ENCODE results near the gene TAF1B. TPM values are rescaled to one million over a fixed set of nuclear protein-coding genes. Genes with fewer than 3 reads are reported as not detected.

TAF1B gene
- total and polyA plus RNA-seq, 2 donors (not counting 1 experiment from before 2014, with no cell fraction given): 19.5 to 32.9 TPM

GRCh38 chr2:9964334-9964980, 121.2 kb downstream of the TAF1B start:
- Histone ChIP-seq H3K4me1 (ENCODE audit: control insufficient read depth, extremely low read depth, insufficient read depth, low read length) (no peaks in the 10 kb centered on the region), H3K4me3 (replicated peaks in 1 of 4; ENCODE audit: control extremely low read depth in 1 of 4, insufficient read depth in 1 of 4, low read depth in 3 of 4, low read length in 4 of 4) (no peak overlapping the region), H3K27ac (ENCODE audit: insufficient read depth, low read length) (no peak overlapping the region), H3K4me2 (ENCODE audit: extremely low read depth, insufficient read depth, low read length) (no peak overlapping the region), H3K36me3 (ENCODE audit: control insufficient read depth, insufficient read depth, low read length) (no peaks in the 10 kb centered on the region), H2AFZ (ENCODE audit: low read length) (no peak overlapping the region), H3K9ac (ENCODE audit: insufficient read depth, low read length) (no peak overlapping the region), H4K20me1 (ENCODE audit: control insufficient read depth, extremely low read depth, insufficient read depth, low read length) (no peaks in the 10 kb centered on the region), H3K9me3 (ENCODE audit: control insufficient read depth, insufficient read depth, low read depth, low read length) (no peaks in the 10 kb centered on the region), H3K27me3 (ENCODE audit: control insufficient read depth, insufficient read depth, low read length) (no peaks in the 10 kb centered on the region), H3K79me2 (ENCODE audit: control insufficient read depth, insufficient read depth, low read length) (no peaks in the 10 kb centered on the region)
- DNase-seq (ENCODE audit: low read depth in 2 of 2): no peak
- TF ChIP-seq, protein P1, sequence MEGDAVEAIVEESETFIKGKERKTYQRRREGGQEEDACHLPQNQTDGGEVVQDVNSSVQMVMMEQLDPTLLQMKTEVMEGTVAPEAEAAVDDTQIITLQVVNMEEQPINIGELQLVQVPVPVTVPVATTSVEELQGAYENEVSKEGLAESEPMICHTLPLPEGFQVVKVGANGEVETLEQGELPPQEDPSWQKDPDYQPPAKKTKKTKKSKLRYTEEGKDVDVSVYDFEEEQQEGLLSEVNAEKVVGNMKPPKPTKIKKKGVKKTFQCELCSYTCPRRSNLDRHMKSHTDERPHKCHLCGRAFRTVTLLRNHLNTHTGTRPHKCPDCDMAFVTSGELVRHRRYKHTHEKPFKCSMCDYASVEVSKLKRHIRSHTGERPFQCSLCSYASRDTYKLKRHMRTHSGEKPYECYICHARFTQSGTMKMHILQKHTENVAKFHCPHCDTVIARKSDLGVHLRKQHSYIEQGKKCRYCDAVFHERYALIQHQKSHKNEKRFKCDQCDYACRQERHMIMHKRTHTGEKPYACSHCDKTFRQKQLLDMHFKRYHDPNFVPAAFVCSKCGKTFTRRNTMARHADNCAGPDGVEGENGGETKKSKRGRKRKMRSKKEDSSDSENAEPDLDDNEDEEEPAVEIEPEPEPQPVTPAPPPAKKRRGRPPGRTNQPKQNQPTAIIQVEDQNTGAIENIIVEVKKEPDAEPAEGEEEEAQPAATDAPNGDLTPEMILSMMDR (conservative IDR thresholded peaks at IDR 0.05 in 1 of 2, IDR thresholded peaks at IDR 0.05 in 1 of 2; ENCODE audit: low read depth in 1 of 2, low read length in 2 of 2): no peak
- no peak for TF ChIP-seq EZH2 (IDR thresholded peaks at IDR 0.05; ENCODE audit: low read length, missing control alignments)

DNA sequence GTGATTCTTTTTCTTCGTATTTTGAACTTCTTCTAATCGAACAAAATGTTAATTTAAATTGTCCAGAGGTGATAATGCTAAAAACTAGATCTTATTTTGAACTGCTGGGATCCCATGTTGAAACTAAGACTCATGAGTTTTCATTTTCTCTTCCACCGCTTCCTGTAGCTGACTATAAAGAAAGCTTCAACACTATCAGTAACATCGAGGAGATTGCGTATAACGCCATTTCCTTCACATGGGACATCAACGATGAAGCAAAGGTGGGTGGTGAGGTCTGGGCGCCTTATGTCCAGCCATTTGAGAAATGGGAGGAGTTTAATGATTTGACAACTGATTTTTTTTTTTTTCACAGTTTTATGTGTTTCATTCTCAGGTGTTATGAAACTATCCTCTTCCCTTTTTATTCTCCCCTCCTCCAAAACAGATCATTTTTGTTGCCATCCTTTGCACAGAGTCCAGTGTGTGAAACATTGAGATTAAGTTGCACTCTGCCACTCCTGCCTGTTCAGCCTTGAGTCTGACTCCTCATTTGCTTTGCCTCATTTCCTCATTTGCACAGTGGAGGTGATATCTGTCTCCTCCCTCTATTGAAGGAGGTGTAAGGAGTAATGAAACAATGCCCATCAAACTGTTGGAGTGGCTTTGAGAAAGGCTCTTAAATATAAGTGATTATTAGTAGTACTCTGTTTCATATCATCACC, 122.0 kb downstream of the TAF1B start:
- Histone ChIP-seq H3K79me2 (ENCODE audit: control insufficient read depth, insufficient read depth, low read length) (no peaks in the 10 kb centered on the region), H3K4me2 (ENCODE audit: extremely low read depth, insufficient read depth, low read length) (no peak overlapping the region), H3K36me3 (ENCODE audit: control insufficient read depth, insufficient read depth, low read length) (no peaks in the 10 kb centered on the region), H3K27ac (ENCODE audit: insufficient read depth, low read length) (no peak overlapping the region), H3K4me1 (ENCODE audit: control insufficient read depth, extremely low read depth, insufficient read depth, low read length) (no peaks in the 10 kb centered on the region), H2AFZ (ENCODE audit: low read length) (no peak overlapping the region), H3K9ac (ENCODE audit: insufficient read depth, low read length) (no peak overlapping the region), H4K20me1 (ENCODE audit: control insufficient read depth, extremely low read depth, insufficient read depth, low read length) (no peaks in the 10 kb centered on the region), H3K27me3 (ENCODE audit: control insufficient read depth, insufficient read depth, low read length) (no peaks in the 10 kb centered on the region), H3K4me3 (replicated peaks in 1 of 4; ENCODE audit: control extremely low read depth in 1 of 4, insufficient read depth in 1 of 4, low read depth in 3 of 4, low read length in 4 of 4) (no peak overlapping the region), H3K9me3 (ENCODE audit: control insufficient read depth, insufficient read depth, low read depth, low read length) (no peaks in the 10 kb centered on the region)
- TF ChIP-seq EZH2 (IDR thresholded peaks at IDR 0.05; ENCODE audit: low read length, missing control alignments): no peak
- TF ChIP-seq, protein P1 (conservative IDR thresholded peaks at IDR 0.05 in 1 of 2, IDR thresholded peaks at IDR 0.05 in 1 of 2; ENCODE audit: low read depth in 1 of 2, low read length in 2 of 2): no peak
- no peak for DNase-seq (ENCODE audit: low read depth in 2 of 2)

DNA sequence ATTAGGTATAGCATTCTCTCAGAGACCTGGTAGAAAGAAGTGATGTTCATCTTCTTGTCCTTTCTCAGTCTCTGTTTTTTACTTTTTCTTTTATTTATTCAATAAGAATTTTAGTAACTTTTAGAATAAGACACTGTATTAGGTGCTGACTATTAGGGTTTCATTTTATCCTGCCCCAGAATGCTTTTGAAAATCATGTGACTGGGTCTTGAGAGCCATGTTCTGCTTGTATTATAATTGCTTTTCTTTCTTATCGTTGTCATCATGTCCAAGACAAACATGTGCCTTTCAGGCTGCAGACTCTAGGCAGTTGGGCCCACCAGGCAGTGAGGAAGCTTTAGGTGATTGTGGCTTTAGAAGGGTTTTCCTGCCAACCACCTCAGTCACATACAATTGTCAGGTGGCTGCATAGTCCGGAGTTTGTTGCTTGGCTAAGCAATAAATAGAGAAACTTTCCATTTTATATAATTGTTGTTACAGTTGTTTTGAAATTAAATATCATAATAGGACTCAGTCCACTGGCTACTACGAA, 123.3 kb downstream of the TAF1B start:
- Histone ChIP-seq H3K4me1 (ENCODE audit: control insufficient read depth, extremely low read depth, insufficient read depth, low read length) (peaks cover 5% of the 10 kb centered on the region), H3K27ac (ENCODE audit: insufficient read depth, low read length) (no peak overlapping the region), H3K9me3 (ENCODE audit: control insufficient read depth, insufficient read depth, low read depth, low read length) (no peaks in the 10 kb centered on the region), H4K20me1 (ENCODE audit: control insufficient read depth, extremely low read depth, insufficient read depth, low read length) (no peaks in the 10 kb centered on the region), H3K4me2 (ENCODE audit: extremely low read depth, insufficient read depth, low read length) (no peak overlapping the region), H3K27me3 (ENCODE audit: control insufficient read depth, insufficient read depth, low read length) (no peaks in the 10 kb centered on the region), H3K9ac (ENCODE audit: insufficient read depth, low read length) (no peak overlapping the region), H3K4me3 (replicated peaks in 1 of 4; ENCODE audit: control extremely low read depth in 1 of 4, insufficient read depth in 1 of 4, low read depth in 3 of 4, low read length in 4 of 4) (no peak overlapping the region), H2AFZ (ENCODE audit: low read length) (no peak overlapping the region), H3K79me2 (ENCODE audit: control insufficient read depth, insufficient read depth, low read length) (no peaks in the 10 kb centered on the region), H3K36me3 (ENCODE audit: control insufficient read depth, insufficient read depth, low read length) (no peaks in the 10 kb centered on the region)
- TF ChIP-seq, protein P1 (conservative IDR thresholded peaks at IDR 0.05 in 1 of 2, IDR thresholded peaks at IDR 0.05 in 1 of 2; ENCODE audit: low read depth in 1 of 2, low read length in 2 of 2): no peak
- no peak for TF ChIP-seq EZH2 (IDR thresholded peaks at IDR 0.05; ENCODE audit: low read length, missing control alignments)
- no peak for DNase-seq (ENCODE audit: low read depth in 2 of 2)
